H1 (cell line): Measurements from ENCODE around the gene UGGT1. TPM values are rescaled to one million over a fixed set of nuclear protein-coding genes. Genes with fewer than 3 reads are reported as not detected.

Experiments
- CTCF ChIA-PET: fragments of 300-600 bp; sonication (Branson Sonifier 250); formaldehyde crosslinking; loops from one replicate; lab custom pipeline; 2021; ENCODE audit not compliant: partially characterized antibody; lab: Charles Lee
- POLR2A ChIA-PET: fragments of 300-600 bp; sonication (Branson Sonifier 250); formaldehyde crosslinking; loops from one replicate; lab custom pipeline; 2021; ENCODE audit warnings: inconsistent platforms; ENCODE audit not compliant: partially characterized antibody; lab: Charles Lee
- DNase-seq, 2 experiments: peaks; one replicate each; pipeline versions ENCODE4 v3.0.0 to v3.0.0-alpha.2; 2010 to 2022; ENCODE audit warnings: low spot score in 2 of 2, low read depth in 1 of 2, mixed read lengths in 1 of 2
- FAIRE-seq: peaks from 2 replicates; lab custom pipeline; 2011; peaks lifted over from hg19 to GRCh38; lab: Jason Lieb, UNC
- H2AFZ ChIP-seq: 2 replicates; pipeline ENCODE4 v1.8.1; 2012; ENCODE audit warnings: low read length, inconsistent platforms
- H2AK5ac ChIP-seq: 2 replicates; pipeline ENCODE4 v1.6.1; 2013; ENCODE audit warnings: low read depth, low read length
- H2BK120ac ChIP-seq: replicated peaks from 2 replicates; pipeline ENCODE3; 2013; ENCODE audit warnings: low read depth, low read length, inconsistent platforms
- H2BK12ac ChIP-seq: 2 replicates; pipeline ENCODE4 v1.6.1; 2013; ENCODE audit warnings: low read depth, low read length
- H2BK15ac ChIP-seq: 2 replicates; pipeline ENCODE4 v1.6.1; 2013; ENCODE audit warnings: low read length
- H2BK20ac ChIP-seq: 2 replicates; pipeline ENCODE4 v1.6.1; 2013; ENCODE audit warnings: low read length
- H2BK5ac ChIP-seq: 2 replicates; pipeline ENCODE4 v1.6.1; 2013; ENCODE audit warnings: low read depth, low read length
- H3K14ac ChIP-seq: 2 replicates; pipeline ENCODE4 v1.6.1; 2013; ENCODE audit warnings: inconsistent platforms; ENCODE audit not compliant: insufficient read length
- H3K18ac ChIP-seq: 2 replicates; pipeline ENCODE4 v1.6.1; 2013; ENCODE audit warnings: low read length; ENCODE audit errors: extremely low read depth
- H3K23ac ChIP-seq: 2 replicates; pipeline ENCODE4 v1.6.1; 2013; ENCODE audit warnings: inconsistent platforms; ENCODE audit not compliant: insufficient read length
- H3K23me2 ChIP-seq: 2 replicates; pipeline ENCODE4 v1.6.1; 2013; ENCODE audit warnings: low read depth, low read length
- H3K27ac ChIP-seq: 2 replicates; pipeline ENCODE4 v1.6.1; 2011; ENCODE audit warnings: low read depth, low read length, inconsistent platforms
- H3K27me3 ChIP-seq, 4 experiments: replicated peaks in 1 of 4; 1 replicate in 1 of 4; 2 replicates in 3 of 4; pipeline versions ENCODE4 v1.6.1 to v1.8.1; 2011 to 2013; ENCODE audit warnings: low read length in 3 of 4, mild to moderate bottlenecking in 3 of 4, inconsistent platforms in 2 of 4, mixed read lengths in 2 of 4, moderate library complexity in 1 of 4; ENCODE audit not compliant: control insufficient read depth in 3 of 4, insufficient read depth in 3 of 4; ENCODE audit errors: extremely low read depth in 1 of 4
- H3K36me3 ChIP-seq, 4 experiments: 2 replicates each; pipeline versions ENCODE4 v1.6.1 to v1.8.1; 2011 to 2013; ENCODE audit warnings: mild to moderate bottlenecking in 4 of 4, low read length in 3 of 4, moderate library complexity in 2 of 4, control low read depth in 1 of 4, inconsistent platforms in 1 of 4; ENCODE audit not compliant: insufficient read depth in 4 of 4, control insufficient read depth in 2 of 4
- H3K4ac ChIP-seq: replicated peaks from 2 replicates; pipeline ENCODE3; 2013; ENCODE audit warnings: low read length, low read depth, mixed read lengths, inconsistent platforms; ENCODE audit not compliant: insufficient read length
- H3K4me1 ChIP-seq, 4 experiments: replicated peaks in 1 of 4; 1 replicate in 1 of 4; 2 replicates in 3 of 4; pipeline versions ENCODE4 v1.6.1 to v1.8.1; 2011 to 2013; ENCODE audit warnings: low read length in 3 of 4, inconsistent platforms in 2 of 4, mixed read lengths in 1 of 4; ENCODE audit not compliant: insufficient read depth in 4 of 4, control insufficient read depth in 3 of 4
- H3K4me2 ChIP-seq, 2 experiments: 2 replicates each; pipeline versions ENCODE4 v1.6.1 to v1.8.1; 2011 to 2013; ENCODE audit warnings: low read depth in 2 of 2, low read length in 2 of 2, control low read depth in 1 of 2, inconsistent platforms in 1 of 2, mild to moderate bottlenecking in 1 of 2; ENCODE audit not compliant: insufficient read depth in 1 of 2
- H3K4me3 ChIP-seq, 4 experiments: fragments of 200-600, 300-600 bp in 1 of 4; sonication (generic), shearing (Covaris generic), sonication (Bioruptor Twin) in 1 of 4; 2 replicates each; pipeline versions ENCODE4 v1.5.1 to v1.8.1; 2011 to 2016; ENCODE audit warnings: low read length in 4 of 4, low read depth in 3 of 4, control low read depth in 2 of 4, inconsistent platforms in 2 of 4, mild to moderate bottlenecking in 2 of 4, mixed read lengths in 1 of 4, moderate library complexity in 1 of 4; ENCODE audit not compliant: insufficient read depth in 2 of 4; ENCODE audit errors: extremely low read depth in 1 of 4
- H3K56ac ChIP-seq: replicated peaks from 2 replicates; pipeline ENCODE3; 2013; ENCODE audit warnings: low read depth, mild to moderate bottlenecking, mixed read lengths, low read length, inconsistent platforms; ENCODE audit not compliant: insufficient read length
- H3K79me1 ChIP-seq: 2 replicates; pipeline ENCODE4 v1.6.1; 2013; ENCODE audit warnings: low read depth, low read length, control low read depth
- H3K79me2 ChIP-seq, 2 experiments: 2 replicates each; pipeline versions ENCODE4 v1.6.1 to v1.8.1; 2012 to 2013; ENCODE audit warnings: low read length in 2 of 2, mild to moderate bottlenecking in 2 of 2, inconsistent platforms in 1 of 2; ENCODE audit not compliant: insufficient read depth in 2 of 2, control insufficient read depth in 1 of 2
- H3K9ac ChIP-seq, 4 experiments: replicated peaks in 1 of 4; 1 replicate in 1 of 4; 2 replicates in 3 of 4; pipeline versions ENCODE4 v1.6.1 to v1.8.1; 2011 to 2013; ENCODE audit warnings: low read depth in 3 of 4, low read length in 3 of 4, control low read depth in 2 of 4, mild to moderate bottlenecking in 2 of 4, moderate library complexity in 2 of 4, inconsistent platforms in 1 of 4; ENCODE audit errors: extremely low read depth in 1 of 4
- H3K9me3 ChIP-seq, 2 experiments: 2 replicates each; pipeline versions ENCODE4 v1.6.1 to v1.8.1; 2012 to 2013; ENCODE audit warnings: mild to moderate bottlenecking in 2 of 2, moderate library complexity in 2 of 2, control low read depth in 1 of 2, inconsistent platforms in 1 of 2, low read depth in 1 of 2, low read length in 1 of 2, mixed read lengths in 1 of 2; ENCODE audit not compliant: insufficient read depth in 2 of 2
- H4K20me1 ChIP-seq, 2 experiments: replicated peaks in 1 of 2; 2 replicates each; pipeline versions ENCODE3 to v1.8.1; 2011 to 2013; ENCODE audit warnings: inconsistent platforms in 2 of 2, low read length in 2 of 2, mild to moderate bottlenecking in 1 of 2; ENCODE audit not compliant: insufficient read depth in 2 of 2, control insufficient read depth in 1 of 2
- H4K5ac ChIP-seq: 2 replicates; pipeline ENCODE4 v1.6.1; 2013; ENCODE audit warnings: low read length, low read depth, mixed read lengths, inconsistent platforms; ENCODE audit not compliant: insufficient read length
- H4K8ac ChIP-seq: 2 replicates; pipeline ENCODE4 v1.8.0; 2013; ENCODE audit warnings: mild to moderate bottlenecking, moderate library complexity, low read length, inconsistent platforms; ENCODE audit not compliant: insufficient read depth; ENCODE audit errors: extremely low read depth
- H4K91ac ChIP-seq: replicated peaks from 2 replicates; pipeline ENCODE3; 2013; ENCODE audit warnings: low read length, mixed read lengths, inconsistent platforms; ENCODE audit not compliant: insufficient read length
- BRCA1 ChIP-seq: IDR thresholded peaks from 2 replicates; pipeline ENCODE4 v1.6.1; 2012; ENCODE audit warnings: low read depth, low read length, improper control_type of control experiment
- CEBPB ChIP-seq: IDR thresholded peaks from 2 replicates; pipeline ENCODE4 v1.6.1; 2012; ENCODE audit warnings: low read depth, low read length
- CHD1 ChIP-seq: IDR thresholded peaks from 2 replicates; pipeline ENCODE4 v1.6.1; 2012; ENCODE audit warnings: low read depth, low read length, improper control_type of control experiment
- CHD2 ChIP-seq: IDR thresholded peaks from 2 replicates; pipeline ENCODE4 v1.6.1; 2012; ENCODE audit warnings: low read length, improper control_type of control experiment
- EZH2 ChIP-seq: fragments of 200-600 bp; sonication (generic); IDR thresholded peaks from 2 replicates; pipeline ENCODE4 v1.7.1; 2012; ENCODE audit warnings: low read depth, mild to moderate bottlenecking, moderate library complexity, low read length, inconsistent platforms; ENCODE audit not compliant: severe bottlenecking
- GABPA ChIP-seq: IDR thresholded peaks from 2 replicates; pipeline ENCODE4 v1.6.1; 2011; ENCODE audit warnings: mild to moderate bottlenecking, low read length, moderate library complexity, borderline replicate concordance; ENCODE audit not compliant: insufficient read depth
- GTF2F1 ChIP-seq: IDR thresholded peaks from 2 replicates; pipeline ENCODE4 v1.6.1; 2012; ENCODE audit warnings: low read depth, low read length, improper control_type of control experiment, borderline replicate concordance
- JUN ChIP-seq: IDR thresholded peaks from 2 replicates; pipeline ENCODE4 v1.6.1; 2011; ENCODE audit warnings: low read depth, mild to moderate bottlenecking, improper control_type of control experiment, low read length
- KDM1A ChIP-seq: fragments of 200-600, 300-600 bp; sonication (generic); IDR thresholded peaks from 2 replicates; pipeline ENCODE4 v1.7.1; 2016; ENCODE audit warnings: mild to moderate bottlenecking, low read length, borderline replicate concordance
- MAFK ChIP-seq: IDR thresholded peaks from 2 replicates; pipeline ENCODE4 v1.6.1; 2012; ENCODE audit warnings: low read depth, mild to moderate bottlenecking, improper control_type of control experiment, low read length
- NANOG ChIP-seq: IDR thresholded peaks from 2 replicates; pipeline ENCODE4 v1.6.1; 2011; ENCODE audit warnings: low read length, low read depth, mild to moderate bottlenecking, inconsistent platforms; ENCODE audit not compliant: insufficient read depth, poor library complexity, severe bottlenecking
- POLR2A ChIP-seq, 2 experiments: IDR thresholded peaks; 1 replicate in 1 of 2; 2 replicates in 1 of 2; pipeline ENCODE4 v1.6.1; 2011; ENCODE audit warnings: low read depth in 2 of 2, low read length in 2 of 2, mild to moderate bottlenecking in 2 of 2; ENCODE audit errors: control extremely low read depth in 1 of 2
- RXRA ChIP-seq: IDR thresholded peaks from 2 replicates; pipeline ENCODE4 v1.6.1; 2011; ENCODE audit warnings: low read depth, mild to moderate bottlenecking, low read length, moderate library complexity; ENCODE audit not compliant: insufficient read depth
- TBP ChIP-seq: IDR thresholded peaks from 2 replicates; pipeline ENCODE4 v1.6.1; 2011; ENCODE audit warnings: low read depth, low read length, improper control_type of control experiment
- TCF12 ChIP-seq: IDR thresholded peaks from 2 replicates; pipeline ENCODE4 v1.6.1; 2011; ENCODE audit warnings: low read depth, mild to moderate bottlenecking, low read length
- YY1 ChIP-seq: IDR thresholded peaks from 2 replicates; pipeline ENCODE4 v1.6.1; 2011; ENCODE audit warnings: low read depth, mild to moderate bottlenecking, low read length
- WGBS, 2 experiments: shearing (Covaris generic) in 1 of 2; methylation state at CpG; one replicate each; pipeline versions ENCODE4 v1.1.6 to v1.1.7; 2013 to 2015; ENCODE audit warnings: low lambda C conversion rate in 2 of 2, mixed read lengths in 2 of 2, inconsistent platforms in 1 of 2, low coverage in 1 of 2, missing lambda C conversion rate in 1 of 2; ENCODE audit not compliant: insufficient replicate concordance in 2 of 2, insufficient coverage in 1 of 2, insufficient read length in 1 of 2; ENCODE audit errors: extremely low coverage in 1 of 2, missing lambda C conversion rate in 1 of 2; 5-methylcytosine and 5-hydroxymethylcytosine counted together
- polyA plus RNA-seq, 7 experiments: library from polyadenylated mRNA; depleted of rRNA in 3 of 7; stranded (reverse) in 5 of 7; unstranded in 2 of 7; fragments of >200 nt in 5 of 7; fragments of 200-250 nt in 2 of 7; gene quantifications; 1 replicate in 5 of 7; 2 replicates in 1 of 7; 4 replicates in 1 of 7; pipeline versions ENCODE4 v1.2.1 to v1.2.3, GENCODE V29; 2011 to 2013; ENCODE audit warnings: missing spikeins in 2 of 7, mixed read lengths in 2 of 7
- total RNA-seq: library from RNA; stranded (reverse); fragmentation: NEBNext Ultra II Directional; extraction: Animal tissue kit (Norgen Biotek cat#: 25700); gene quantifications from 2 replicates; pipeline ENCODE4 v1.2.1, GENCODE V29; 2021

UGGT1 gene
- total and polyA plus RNA-seq, 2 of the 8 experiments (the other 6 are each of a cell fraction or from before 2014, with no cell fraction given) = 14.9 to 57.3 TPM

DNA sequence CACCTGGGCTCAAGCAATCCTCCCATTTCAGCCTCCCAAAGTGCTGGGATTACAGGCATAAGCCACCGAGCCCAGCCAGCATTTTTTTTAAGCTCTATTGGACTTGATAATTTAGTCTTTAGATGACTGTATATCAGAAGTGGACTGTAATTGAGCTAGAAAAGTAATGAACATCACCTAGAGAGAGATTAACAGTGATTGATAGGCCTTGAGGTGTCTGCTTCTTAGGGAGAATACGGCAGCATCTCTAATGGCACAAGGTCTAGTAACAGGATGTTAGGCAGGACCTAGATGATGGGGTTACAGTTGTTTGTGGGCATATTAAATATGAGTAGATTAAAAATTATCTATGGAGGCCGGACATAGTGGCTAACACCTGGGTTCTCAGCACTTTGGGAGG, 17.7 kb upstream of the UGGT1 start:
- no peak overlapping the region for H2BK12ac ChIP-seq
- no peaks in the 10 kb centered on the region for H3K9me3 ChIP-seq
- no peak overlapping the region for H2AFZ ChIP-seq
- no peak overlapping the region for H3K14ac ChIP-seq
- no peak overlapping the region for H2BK15ac ChIP-seq
- no peak overlapping the region for H3K4me2 ChIP-seq
- no peak overlapping the region for H2BK120ac ChIP-seq
- FAIRE-seq = no peak
- no peaks in the 10 kb centered on the region for H3K79me1 ChIP-seq
- 83% methylated on average over 3 of the region's 3 CpGs; no CpG with 5 or more reads in 1 of the 2 experiments for WGBS, 2 experiments
- H2AK5ac ChIP-seq = no peak overlapping the region
- no peaks in the 10 kb centered on the region for H3K4me1 ChIP-seq
- no peak overlapping the region for H3K23ac ChIP-seq
- H3K27me3 ChIP-seq = no peaks in the 10 kb centered on the region
- H3K79me2 ChIP-seq = no peaks in the 10 kb centered on the region
- no peak for DNase-seq
- no peak overlapping the region for H4K5ac ChIP-seq
- H4K91ac ChIP-seq = no peak overlapping the region
- H3K27ac ChIP-seq = no peak overlapping the region
- H3K18ac ChIP-seq = no peak overlapping the region
- H2BK5ac ChIP-seq = no peak overlapping the region
- no peak overlapping the region for H2BK20ac ChIP-seq
- ChIA-PET POLR2A (no interaction called here), CTCF (interaction anchor here (3.3 kb wide), 1 partner anchor 10 kb away, joined by 19 read pairs; no protein-coding TSS in a partner anchor)
- no peaks in the 10 kb centered on the region for H3K23me2 ChIP-seq
- no peak overlapping the region for H4K8ac ChIP-seq
- no peak overlapping the region for H3K56ac ChIP-seq
- H3K4me3 ChIP-seq = no peak overlapping the region
- H4K20me1 ChIP-seq = no peaks in the 10 kb centered on the region
- no peaks in the 10 kb centered on the region for H3K36me3 ChIP-seq
- H3K9ac ChIP-seq = no peak overlapping the region
- H3K4ac ChIP-seq = no peak overlapping the region
- no peak for TF ChIP-seq MAFK
- no peak for TF ChIP-seq YY1
- TF ChIP-seq CHD1 = no peak
- TF ChIP-seq CEBPB = no peak
- TF ChIP-seq GABPA = no peak
- no peak for TF ChIP-seq RXRA
- TF ChIP-seq BRCA1 = no peak
- no peak for TF ChIP-seq GTF2F1
- no peak for TF ChIP-seq CHD2
- no peak for TF ChIP-seq EZH2
- no peak for TF ChIP-seq JUN
- no peak for TF ChIP-seq POLR2A (IDR thresholded peaks at IDR 0.05; ENCODE audit: control extremely low read depth in 1 of 2, low read depth in 2 of 2, low read length in 2 of 2)
- no peak for TF ChIP-seq TBP
- no peak for TF ChIP-seq TCF12
- TF ChIP-seq NANOG = no peak
- TF ChIP-seq KDM1A = no peak
